Dedifferentiated amniotic fluid mesenchymal stem cell (primary cell): ENCODE measurements around the gene RNU1-3.
"Not testable (repeated sequence)": the region's sequence is repeated elsewhere in the genome, so short reads cannot be mapped to it uniquely, and the experiment has no call there.

Source experiments
- DNase-seq: peaks from one replicate; pipeline ENCODE4 v3.0.0-alpha.2; 2016; ENCODE audit errors: extremely low spot score

RNU1-3 gene

DNA sequence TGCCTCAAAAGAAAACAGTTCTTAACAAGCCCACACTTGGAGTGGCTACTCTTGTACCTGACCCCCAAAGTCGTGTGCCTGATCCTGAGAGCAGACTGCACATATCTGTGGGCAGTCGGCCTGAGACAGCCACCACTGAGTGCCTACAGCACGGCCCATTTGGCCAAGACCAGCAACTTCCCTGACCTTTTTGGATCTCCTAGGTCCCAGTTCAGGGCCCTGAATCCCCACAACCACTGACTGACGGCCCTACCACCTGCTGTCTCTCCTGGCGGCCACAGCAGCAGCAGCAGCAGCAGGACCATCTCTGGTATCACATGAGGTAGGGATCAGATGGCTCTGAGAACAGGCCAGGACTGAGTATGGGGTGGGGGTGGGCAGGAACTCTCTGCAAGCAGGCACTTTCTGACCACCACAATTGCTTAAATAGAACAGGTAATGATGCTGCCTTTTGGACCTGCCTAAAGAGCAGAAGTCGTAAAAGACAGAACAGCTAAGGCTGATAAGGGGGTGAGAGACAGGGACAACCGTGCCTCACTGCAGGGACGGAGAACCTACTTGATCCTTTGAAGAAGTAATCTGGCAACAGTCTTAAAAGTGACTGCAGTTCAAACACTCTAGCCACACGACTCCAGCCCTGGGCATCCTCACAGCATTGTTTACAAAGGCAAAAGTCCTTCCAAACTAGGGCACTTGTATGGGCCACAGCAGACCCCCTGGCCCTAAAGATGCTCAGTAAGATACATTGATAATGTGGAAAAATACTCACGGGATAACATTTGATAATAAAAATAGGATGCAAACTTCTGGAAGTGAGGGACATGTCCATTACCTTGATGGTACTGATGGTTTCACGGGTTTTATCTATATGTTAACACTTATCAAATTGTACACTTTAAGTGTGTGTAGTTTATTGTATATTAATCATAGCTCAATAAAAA, 27.4 kb downstream of the RNU1-3 start:
- DNase-seq: peak; percentile 14

- DNase-seq: not testable (repeated sequence)
These were observed 28.6 kb downstream of the RNU1-3 start for GRCh38 chr1:16637941-16638778.

GRCh38 chr1:16636551-16637195, 30.1 kb downstream of the RNU1-3 start:
- DNase-seq: peak; percentile 16

DNA sequence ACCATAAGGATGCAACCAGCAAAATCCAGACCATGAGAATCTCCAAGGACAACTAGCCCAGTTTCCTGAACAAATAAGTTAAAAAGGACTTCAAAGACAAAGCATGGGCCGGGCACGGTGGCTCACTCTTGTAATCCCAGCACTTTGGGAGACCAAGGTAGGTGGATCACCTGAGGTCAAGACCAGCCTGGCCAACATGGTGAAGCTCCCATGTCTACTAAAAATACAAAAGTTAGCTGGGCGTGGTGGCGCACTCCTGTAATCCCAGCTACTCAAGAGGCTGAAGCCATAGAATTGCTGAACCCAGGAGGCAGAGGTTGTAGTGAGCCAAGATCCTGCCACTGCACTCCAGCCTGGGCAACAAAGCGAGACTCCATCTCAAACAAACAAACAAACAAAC, 30.8 kb downstream of the RNU1-3 start:
- DNase-seq: not testable (repeated sequence)

DNA sequence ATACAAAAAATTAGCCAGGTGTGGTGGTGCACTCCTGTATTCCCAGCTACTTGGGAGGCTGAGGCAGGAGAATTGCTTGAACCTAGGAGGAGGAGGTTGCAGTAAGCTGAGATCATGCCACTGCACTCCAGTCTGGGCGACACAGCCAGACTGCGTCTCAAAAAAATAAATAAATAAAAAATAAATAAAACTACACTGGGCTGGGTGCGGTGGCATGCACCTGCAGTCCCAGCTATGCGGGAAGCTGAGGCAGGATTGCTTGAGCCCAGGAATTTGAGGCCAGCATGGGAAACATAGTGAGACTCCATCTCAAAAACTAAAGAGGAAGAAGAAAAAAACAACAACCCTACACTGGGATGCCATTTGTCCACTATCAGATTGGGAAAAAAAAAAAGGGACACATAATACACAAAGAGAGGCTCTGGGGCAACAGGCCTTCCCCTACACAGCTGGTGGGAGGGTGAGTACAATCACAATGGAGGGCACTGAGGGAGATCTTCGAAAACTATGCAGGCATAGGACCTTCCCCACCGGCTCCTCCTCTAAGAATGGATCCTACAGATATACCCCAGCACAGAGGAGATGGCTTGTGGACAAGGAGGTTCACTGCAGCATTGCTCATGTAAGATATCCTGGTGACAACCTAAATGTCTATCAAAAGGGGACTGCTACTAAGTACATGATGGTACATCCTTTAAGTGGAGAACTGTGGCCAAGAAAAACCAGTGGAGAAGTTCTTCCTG, 33.0 kb downstream of the RNU1-3 start:
- DNase-seq: peak; percentile 14

- DNase-seq: not testable (repeated sequence)
These were observed 34.5 kb downstream of the RNU1-3 start for GRCh38 chr1:16632044-16632850.

DNA sequence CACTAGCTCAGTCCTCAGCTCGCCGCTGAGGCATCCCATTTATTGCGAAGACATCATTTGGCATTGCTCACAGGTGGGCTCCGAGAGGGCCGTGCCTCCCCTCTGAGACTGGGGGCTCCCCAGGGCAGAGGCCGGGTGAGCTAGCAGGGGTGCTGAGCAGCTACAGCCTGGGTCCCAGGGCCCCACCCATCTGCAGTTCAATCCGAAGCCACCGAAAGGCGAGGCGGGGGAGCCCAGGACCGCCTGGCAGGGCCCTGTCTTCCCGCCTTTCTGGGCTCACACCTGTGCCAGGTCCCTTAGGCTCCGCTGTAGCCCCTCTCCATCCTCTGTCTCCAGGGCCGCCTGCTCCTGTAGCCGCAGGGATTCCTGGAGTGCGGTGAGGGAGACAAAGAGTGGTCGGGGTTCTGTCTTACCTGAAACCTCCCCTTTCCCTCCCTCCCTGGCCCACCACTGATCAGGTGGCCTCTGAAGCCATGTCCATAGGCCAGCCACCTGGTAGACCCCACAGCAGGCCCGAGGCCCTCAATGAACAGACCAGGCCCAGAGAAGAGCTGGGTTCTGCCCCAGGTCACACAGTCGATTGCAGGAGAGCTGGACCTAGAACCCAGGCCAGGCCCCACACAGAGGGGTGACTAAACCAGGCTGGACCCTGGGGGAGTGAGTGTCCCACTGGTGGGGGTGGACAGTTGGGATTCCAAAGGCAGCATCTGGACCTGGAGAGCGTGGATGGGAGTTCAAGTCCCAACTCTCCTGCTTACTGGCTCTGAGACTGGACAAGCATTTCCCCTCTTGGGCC, 35.3 kb downstream of the RNU1-3 start:
- no peak for DNase-seq

DNA sequence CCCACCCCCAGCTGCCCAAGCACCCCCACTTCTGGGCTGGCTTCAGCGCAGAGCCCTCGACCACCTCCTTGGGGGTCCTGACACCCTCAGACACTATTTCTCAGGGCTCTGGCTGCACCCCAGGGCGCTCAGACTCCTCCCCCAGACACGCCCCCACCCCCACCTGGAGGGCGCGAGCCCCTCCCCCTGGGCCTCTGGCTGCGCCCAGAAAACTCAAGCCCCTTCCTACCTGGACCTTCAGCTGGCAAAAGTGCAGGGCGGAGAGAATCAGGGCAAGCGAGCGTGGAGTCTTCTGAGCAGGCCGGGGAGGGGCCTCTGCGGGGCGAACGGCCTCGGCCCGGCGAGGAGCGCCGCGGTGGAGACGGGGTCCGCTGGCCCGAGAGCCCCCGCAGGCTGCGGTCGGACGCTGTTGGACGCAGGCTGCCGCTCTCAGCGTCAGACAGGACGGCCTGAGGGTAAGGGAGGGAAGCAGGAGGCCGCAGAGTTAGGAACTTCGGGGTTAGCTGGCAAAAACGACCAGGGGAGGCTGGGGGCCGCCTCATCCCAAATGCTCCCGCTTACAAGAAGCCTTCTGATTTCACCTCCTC, 36.0 kb downstream of the RNU1-3 start:
- DNase-seq: no peak

- not testable (repeated sequence) for DNase-seq
These were observed 36.7 kb downstream of the RNU1-3 start for GRCh38 chr1:16629916-16630530.

DNA sequence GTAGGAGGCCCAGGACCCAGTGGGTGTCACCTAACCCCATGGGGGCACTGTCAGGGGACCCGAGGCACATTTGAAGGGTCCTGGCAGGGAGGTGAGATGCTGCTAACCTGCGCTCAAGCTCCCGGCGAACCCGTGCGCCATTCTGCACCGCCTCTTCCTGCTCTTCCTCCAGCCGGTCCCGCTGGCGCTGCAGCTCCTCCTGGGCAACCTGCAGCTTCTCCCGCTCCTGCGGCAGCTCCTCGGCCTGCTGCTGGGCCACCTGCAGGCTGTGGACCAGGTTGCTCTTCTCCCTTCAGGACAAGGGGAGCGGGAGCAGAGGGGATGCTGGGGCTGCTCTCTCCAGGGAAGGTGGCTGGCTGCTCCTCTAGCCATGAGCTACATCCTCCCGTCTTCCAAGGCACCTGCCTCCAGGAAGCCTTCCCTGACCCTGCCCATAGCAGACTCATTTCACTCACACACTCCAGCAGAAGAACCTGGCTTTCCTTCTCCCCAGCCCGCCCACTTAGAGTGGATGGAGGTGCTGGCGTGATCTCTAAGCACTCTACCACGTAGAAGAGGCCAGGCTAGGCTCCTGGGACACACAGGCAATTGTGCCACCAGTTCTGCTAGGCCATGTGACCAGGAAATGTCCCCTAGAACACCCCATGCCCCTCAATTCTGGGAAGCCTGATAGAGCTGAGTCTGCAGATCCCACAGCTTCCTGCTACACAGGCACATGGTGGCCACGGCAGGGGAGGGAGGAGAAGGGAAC, 38.2 kb downstream of the RNU1-3 start:
- no peak for DNase-seq

GRCh38 chr1:16626409-16626983, 40.3 kb downstream of the RNU1-3 start:
- not testable (repeated sequence) for DNase-seq

DNA sequence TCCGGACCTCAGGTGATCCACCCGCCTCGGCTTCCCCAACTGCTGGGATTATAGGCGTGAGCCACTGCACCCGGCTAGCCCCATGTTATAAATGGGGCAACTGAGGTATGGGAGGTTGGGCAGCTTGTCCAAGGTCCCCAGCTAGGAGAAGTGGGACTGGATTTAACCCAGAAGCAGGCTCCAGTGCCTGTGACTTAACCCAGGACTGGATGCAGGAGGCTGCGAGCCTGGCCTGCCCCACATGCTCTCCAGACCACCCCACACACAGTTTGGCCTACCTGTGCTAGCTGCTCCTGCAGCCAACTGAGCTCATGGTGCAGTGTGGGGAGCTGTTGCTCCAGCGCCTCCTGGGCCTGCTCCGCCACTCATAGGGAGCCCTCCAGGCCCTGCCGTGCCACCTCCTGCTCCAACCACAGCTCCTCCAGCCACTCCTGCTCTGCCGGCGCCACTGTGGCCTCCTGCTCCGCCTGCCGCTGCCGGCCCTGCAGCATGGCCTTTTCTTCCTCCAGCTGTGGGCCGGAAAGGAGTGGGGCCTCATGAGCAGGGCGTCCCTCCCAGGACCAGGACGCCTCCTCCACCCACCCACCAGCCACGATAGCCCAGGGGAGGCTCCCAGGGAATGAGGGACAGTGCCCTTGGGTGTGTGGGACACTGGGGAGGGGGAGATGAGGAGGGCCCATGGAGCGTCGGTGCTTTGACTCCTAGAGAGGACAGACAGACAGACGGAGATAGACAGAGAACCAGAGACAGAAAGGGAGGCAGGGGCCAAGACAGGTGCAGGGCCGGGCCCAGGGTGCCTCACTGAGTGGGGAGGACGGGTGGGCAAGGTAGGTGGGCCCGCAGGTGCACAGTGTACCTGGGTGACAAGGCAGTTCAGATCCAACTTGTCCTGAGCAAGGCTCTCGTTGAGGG, 41.0 kb downstream of the RNU1-3 start:
- no peak for DNase-seq

DNA sequence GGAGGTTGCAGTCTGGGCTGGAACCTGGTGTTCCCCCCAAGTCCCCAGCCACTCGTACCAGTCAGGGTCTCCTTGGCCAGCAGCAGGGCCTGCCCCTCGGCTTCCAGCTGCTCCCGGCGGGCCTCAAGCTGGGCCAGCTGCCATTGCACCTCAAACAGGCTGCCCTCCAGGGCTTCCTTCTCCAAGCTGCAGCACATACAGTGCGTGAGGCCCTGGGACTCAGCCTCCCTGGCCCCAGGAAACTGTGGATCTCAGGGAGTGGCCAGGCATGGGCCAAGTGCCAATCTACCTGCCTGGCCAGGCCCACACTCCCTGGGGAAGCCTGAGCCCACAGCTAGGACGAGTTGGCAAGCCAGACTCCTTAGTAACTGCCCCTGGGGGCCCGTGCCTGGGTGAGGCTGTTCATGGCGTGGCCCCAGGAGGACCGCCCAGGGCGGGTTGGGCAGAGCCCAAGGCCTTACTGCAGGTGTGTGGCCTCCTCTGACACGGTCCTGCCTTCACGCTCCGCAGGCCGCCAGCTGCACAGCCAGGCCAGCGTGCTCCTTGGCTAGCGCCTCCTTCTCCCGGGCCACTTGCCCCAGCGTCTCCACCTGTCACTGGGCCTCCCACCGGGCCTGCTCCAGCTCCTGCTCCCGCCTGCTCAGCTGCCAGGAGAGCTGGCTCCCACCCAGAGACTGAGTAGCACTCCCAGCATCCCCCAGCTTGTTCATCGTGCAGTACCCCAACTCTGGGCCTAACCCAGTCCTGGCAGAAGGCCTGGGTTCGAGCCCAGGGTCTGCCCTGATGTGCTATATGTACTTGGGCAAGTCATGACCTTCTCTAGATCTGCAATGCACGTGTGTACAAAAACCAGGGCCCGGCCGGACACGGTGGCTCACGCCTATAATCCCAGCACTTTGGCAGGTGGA, 42.7 kb downstream of the RNU1-3 start:
- not testable (repeated sequence) for DNase-seq

- not testable (repeated sequence) for DNase-seq
These were observed 43.4 kb downstream of the RNU1-3 start for GRCh38 chr1:16623337-16623736.

DNA sequence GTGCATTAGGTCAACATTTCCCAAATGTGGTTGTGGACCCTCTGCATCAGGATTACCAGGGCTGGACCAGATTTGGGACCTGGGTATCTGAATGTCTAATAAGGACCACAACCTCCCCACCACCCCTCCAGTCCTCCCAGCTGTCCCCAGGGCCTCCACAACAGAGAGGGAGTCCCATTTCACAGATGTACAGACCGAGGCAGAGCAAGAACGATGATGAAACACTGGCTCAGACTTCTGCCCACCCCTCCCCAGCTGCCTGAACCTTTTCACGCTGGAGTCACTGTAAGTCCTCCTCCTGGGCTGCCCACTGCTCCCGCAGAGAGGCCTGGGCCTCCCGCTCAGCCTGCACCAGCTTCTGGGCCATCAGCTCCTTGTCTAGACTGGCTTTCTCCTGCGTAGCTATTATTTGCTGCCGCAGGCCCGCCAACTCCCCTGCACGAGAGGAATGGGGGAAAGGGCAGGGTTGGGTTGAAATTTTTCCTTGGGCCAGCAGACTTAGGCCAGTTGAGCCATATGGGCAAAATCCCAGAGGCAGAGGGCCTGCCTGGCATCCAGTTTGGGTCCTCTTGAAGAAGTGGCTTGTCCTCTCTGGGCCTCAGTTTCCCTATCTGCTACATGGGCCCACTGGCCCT, 45.0 kb downstream of the RNU1-3 start:
- not testable (repeated sequence) for DNase-seq
